GM12878 (cell line): ENCODE data around the gene ITPR3. TPM values are rescaled to one million over a fixed set of nuclear protein-coding genes. Genes with fewer than 3 reads are reported as not detected.

Experiments used
- ATAC-seq: fragments of 200-7000 bp; cut with Tn5 transposase; 3 replicates; pipeline ENCODE4 v1.9.1; 2020; ENCODE audit warnings: mild to moderate bottlenecking, moderate library complexity
- BruUV-seq: library from RNA; stranded (reverse); fragments of 400-500 nt; replicated peaks from 2 replicates; lab custom pipeline; 2021; lab: Mats Ljungman, UMichigan
- CTCF ChIA-PET: fragments of 300-600 bp; sonication (Branson Sonifier 250); formaldehyde crosslinking; extraction: SDS; loops from one replicate; lab custom pipeline; 2021; ENCODE audit warnings: inconsistent platforms; lab: Yijun Ruan, JAX
- POLR2A ChIA-PET: fragments of 350-600 bp; formaldehyde crosslinking; extraction: SDS; loops from one replicate; lab custom pipeline; 2021; ENCODE audit warnings: inconsistent platforms; lab: Charles Lee
- RAD21 ChIA-PET: fragments of 300-600 bp; sonication (Branson Sonifier 250); formaldehyde crosslinking; loops from one replicate; lab custom pipeline; 2023; ENCODE audit warnings: antibody characterized with exemption; ENCODE audit not compliant: unreplicated experiment; lab: Charles Lee
- SMC1A ChIA-PET: fragments of 300-600 bp; sonication (Branson Sonifier 250); formaldehyde crosslinking; loops from one replicate; lab custom pipeline; 2023; ENCODE audit not compliant: unreplicated experiment, uncharacterized antibody; lab: Charles Lee
- DNase-seq: peaks from one replicate; pipeline ENCODE4 v3.0.0-alpha.2; 2011; ENCODE audit warnings: low read depth, low spot score
- FAIRE-seq: peaks from 3 replicates; lab custom pipeline; 2011; peaks lifted over from hg19 to GRCh38; lab: Jason Lieb, UNC
- H2AFZ ChIP-seq: 2 replicates; pipeline ENCODE4 v1.6.0; 2011; ENCODE audit warnings: low read depth, low read length, control low read depth; ENCODE audit not compliant: control insufficient read depth
- H3K27ac ChIP-seq: 2 replicates; pipeline ENCODE4 v1.5.1; 2011; ENCODE audit warnings: control low read depth; ENCODE audit not compliant: control insufficient read depth, insufficient read depth
- H3K27me3 ChIP-seq, 2 experiments: replicated peaks in 1 of 2; 2 replicates each; pipeline versions ENCODE4 v1.6.0 to v1.6.1; 2011; ENCODE audit warnings: low read length in 1 of 2; ENCODE audit not compliant: control insufficient read depth in 2 of 2, insufficient read depth in 2 of 2
- H3K36me3 ChIP-seq, 2 experiments: 2 replicates each; pipeline ENCODE4 v1.5.1; 2011; ENCODE audit warnings: low read length in 1 of 2; ENCODE audit not compliant: control insufficient read depth in 2 of 2, insufficient read depth in 2 of 2
- H3K4me1 ChIP-seq: 2 replicates; pipeline ENCODE4 v1.6.1; 2011; ENCODE audit warnings: mild to moderate bottlenecking, low read length, moderate library complexity, mixed read lengths; ENCODE audit not compliant: control insufficient read depth, insufficient read depth
- H3K4me2 ChIP-seq: 2 replicates; pipeline ENCODE4 v1.6.0; 2011; ENCODE audit warnings: control low read depth; ENCODE audit not compliant: control insufficient read depth, insufficient read depth
- H3K4me3 ChIP-seq: fragments of 200-600 bp; sonication (generic); 2 replicates; pipeline ENCODE4 v1.5.1; 2016
- H3K79me2 ChIP-seq: 2 replicates; pipeline ENCODE4 v1.6.0; 2011; ENCODE audit warnings: low read length; ENCODE audit not compliant: control insufficient read depth, insufficient read depth
- H3K9ac ChIP-seq: 2 replicates; pipeline ENCODE4 v1.8.0; 2011; ENCODE audit warnings: low read length, control low read depth, mixed read lengths; ENCODE audit not compliant: control insufficient read depth, insufficient read depth
- H3K9me3 ChIP-seq: replicated peaks from 3 replicates; pipeline ENCODE4 v1.5.1; 2011; ENCODE audit warnings: mild to moderate bottlenecking, low read length; ENCODE audit not compliant: control insufficient read depth, insufficient read depth
- H4K20me1 ChIP-seq: 2 replicates; pipeline ENCODE4 v1.6.0; 2011; ENCODE audit not compliant: control insufficient read depth, insufficient read depth
- ATF2 ChIP-seq: IDR thresholded peaks from 2 replicates; pipeline ENCODE4 v1.6.1; 2012; ENCODE audit warnings: low read length, inconsistent platforms
- BCL11A ChIP-seq: IDR thresholded peaks from 2 replicates; pipeline ENCODE4 v1.6.1; 2011; ENCODE audit warnings: low read depth, low read length
- BCL3 ChIP-seq: IDR thresholded peaks from 2 replicates; pipeline ENCODE4 v1.6.1; 2011; ENCODE audit warnings: borderline replicate concordance, low read depth, mild to moderate bottlenecking, moderate library complexity, low read length; ENCODE audit not compliant: insufficient read depth, poor library complexity, severe bottlenecking
- CHD4 ChIP-seq: fragments of 200-600 bp; sonication (generic); IDR thresholded peaks from 2 replicates; pipeline ENCODE4 v1.6.1; 2016; ENCODE audit warnings: mild to moderate bottlenecking
- CTCF ChIP-seq, 3 experiments: IDR thresholded peaks in 2 of 3; conservative IDR thresholded peaks in 1 of 3; 2 replicates each; pipeline ENCODE4 v1.5.1; 2011; ENCODE audit warnings: low read depth in 3 of 3, low read length in 3 of 3, mild to moderate bottlenecking in 3 of 3, control low read depth in 2 of 3, moderate library complexity in 2 of 3, inconsistent platforms in 1 of 3, mixed read lengths in 1 of 3; ENCODE audit not compliant: control insufficient read depth in 2 of 3, insufficient read depth in 1 of 3; ENCODE audit errors: extremely low read depth in 1 of 3
- DPF2 ChIP-seq: fragments of 450-650 bp; IDR thresholded peaks from 2 replicates; pipeline ENCODE4 v1.6.1; 2017; ENCODE audit warnings: mild to moderate bottlenecking
- EED ChIP-seq: sonication (generic); IDR thresholded peaks from 2 replicates; pipeline ENCODE4 v1.6.1; 2016; ENCODE audit warnings: antibody characterized with exemption, low read depth
- FOXM1 ChIP-seq: IDR thresholded peaks from 2 replicates; pipeline ENCODE4 v1.6.1; 2012; ENCODE audit warnings: low read depth, mild to moderate bottlenecking, inconsistent platforms, low read length, moderate library complexity
- IRF4 ChIP-seq: IDR thresholded peaks from 2 replicates; pipeline ENCODE4 v1.6.1; 2011; ENCODE audit warnings: low read depth, low read length
- JUNB ChIP-seq: IDR thresholded peaks from 2 replicates; pipeline ENCODE4 v1.6.1; 2016; ENCODE audit warnings: antibody characterized with exemption, mild to moderate bottlenecking
- LARP7 ChIP-seq: fragments of 450-650 bp; IDR thresholded peaks from 2 replicates; pipeline ENCODE4 v1.6.1; 2017; ENCODE audit warnings: mild to moderate bottlenecking
- MYB ChIP-seq: fragments of 150-350 bp; IDR thresholded peaks from 2 replicates; pipeline ENCODE4 v1.6.1; 2014; ENCODE audit warnings: mild to moderate bottlenecking, low read depth, low read length, borderline replicate concordance
- MYC ChIP-seq: IDR thresholded peaks from 2 replicates; pipeline ENCODE4 v1.6.1; 2011; ENCODE audit warnings: mild to moderate bottlenecking, low read length, moderate library complexity, inconsistent platforms; ENCODE audit not compliant: insufficient read depth, insufficient replicate concordance, insufficient read length, severe bottlenecking
- SUZ12 ChIP-seq: fragments of 200-600 bp; sonication (generic); IDR thresholded peaks from one replicate; pipeline ENCODE4 v1.6.1; 2018; ENCODE audit warnings: antibody characterized with exemption, mild to moderate bottlenecking; ENCODE audit not compliant: unreplicated experiment
- TAF1 ChIP-seq: IDR thresholded peaks from 2 replicates; pipeline ENCODE4 v1.6.1; 2011; ENCODE audit warnings: mild to moderate bottlenecking, low read depth, low read length, borderline replicate concordance
- YY1 ChIP-seq: IDR thresholded peaks from 2 replicates; pipeline ENCODE4 v1.6.1; 2011; ENCODE audit warnings: low read depth, mild to moderate bottlenecking, low read length
- ZNF207 ChIP-seq: fragments of 450-650 bp; IDR thresholded peaks from 2 replicates; pipeline ENCODE4 v1.6.1; 2014; ENCODE audit warnings: antibody characterized with exemption, mild to moderate bottlenecking, borderline replicate concordance
- WGBS: methylation state at CpG from one replicate; pipeline ENCODE4 v1.1.6; 2016; ENCODE audit warnings: low lambda C conversion rate; ENCODE audit not compliant: insufficient replicate concordance, insufficient coverage; ENCODE audit errors: missing lambda C conversion rate; 5-methylcytosine and 5-hydroxymethylcytosine counted together
- in situ Hi-C: fragments of 300-500 bp; cut with MboI; formaldehyde crosslinking; loops from 9 replicates; pipeline ENCODE4 v1.14.3; 2018; ENCODE audit warnings: mixed read lengths
- intact Hi-C: fragments of 100-400 bp; cut with micrococcal nuclease; formaldehyde crosslinking; loops from one replicate; pipeline ENCODE4 v1.14.2; 2022; ENCODE audit not compliant: unreplicated experiment
- polyA plus RNA-seq, 11 experiments: library from polyadenylated mRNA; depleted of rRNA in 4 of 11; unstranded in 6 of 11; stranded (reverse) in 5 of 11; fragments of >200 nt; fragmentation: Nextera tagmentation in 4 of 11; fragmentation: Illumina TruSeq in 1 of 11; extraction: Ambion mirVana in 4 of 11; extraction: Trizol in 1 of 11; gene quantifications; 1 replicate in 1 of 11; 2 replicates in 10 of 11; pipeline versions ENCODE4 v1.2.1 to v1.2.3, GENCODE V29; 2011 to 2016; ENCODE audit warnings: inconsistent platforms in 2 of 11, missing spikeins in 2 of 11, low read depth in 1 of 11
- total RNA-seq, 4 experiments: library from RNA; depleted of rRNA in 3 of 4; stranded (reverse); fragments of >200 nt in 3 of 4; fragmentation: Illumina TruSeq in 1 of 4; extraction: Trizol in 1 of 4; gene quantifications; 2 replicates each; pipeline versions ENCODE4 v1.2.1 to v1.2.3, GENCODE V29; 2013 to 2021
- TF ChIP-seq, protein P1 (sequence below): fragments of 150-350 bp; IDR thresholded peaks from 2 replicates; pipeline ENCODE4 v1.6.1; 2016; ENCODE audit warnings: low read depth, low read length

The ITPR3 gene
- total and polyA plus RNA-seq, 10 of the 15 experiments (the other 5 are each of a cell fraction or from before 2014, with no cell fraction given): 0.32 to 34.0 (median 11.9) TPM

DNA sequence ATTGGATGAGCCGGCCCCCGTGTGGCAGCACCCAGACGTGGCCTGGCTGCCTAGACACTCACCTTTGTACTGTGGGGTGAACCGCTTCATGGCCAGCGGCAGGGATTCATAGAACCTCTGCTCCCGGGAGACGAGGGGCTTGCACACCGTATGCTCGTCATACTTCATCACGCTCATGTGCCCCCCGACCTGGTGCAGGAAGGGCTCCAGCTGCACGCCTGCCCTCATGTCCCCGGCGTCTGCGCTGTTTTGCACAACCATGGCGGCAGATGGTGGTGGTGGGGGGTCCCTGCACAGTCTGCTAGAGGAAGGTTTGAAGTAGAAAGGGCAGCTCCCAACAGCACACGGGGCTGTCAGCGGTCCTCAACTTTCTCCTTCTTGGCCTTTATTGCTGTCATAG is 114.1 kb downstream of the ITPR3 start:
- Histone ChIP-seq H3K4me2 (no peak overlapping the region), H3K27ac (no peak overlapping the region), H4K20me1 (no peaks in the 10 kb centered on the region; the same call in 1 of the 2 replicates), H3K9me3 (no peaks in the 10 kb centered on the region), H3K4me1 (no peaks in the 10 kb centered on the region), H3K4me3 (no peak overlapping the region), H3K27me3 (no peaks in the 10 kb centered on the region; a peak in 1 of 4 replicates), H3K36me3 (no peaks in the 10 kb centered on the region), H3K79me2 (no peaks in the 10 kb centered on the region), H3K9ac (no peak overlapping the region), H2AFZ (no peak overlapping the region)
- FAIRE-seq (no peak), DNase-seq (no peak), ATAC-seq (no peak)
- in situ Hi-C loops (no loop called here), intact Hi-C loops (no loop called here)
- BruUV-seq: no TSS peak
- SMC1A ChIA-PET: no interaction called here
- POLR2A ChIA-PET: no interaction called here
- RAD21 ChIA-PET: no interaction called here
- 55% methylated on average over 18 of the region's 18 CpGs for WGBS
- CTCF ChIA-PET: interaction anchor here (0.5 to 0.6 kb wide), 2 partner anchors 8 to 456 kb away, joined by 3 read pairs; no protein-coding TSS in a partner anchor
- TF ChIP-seq TAF1 (no peak), JUNB (no peak), IRF4 (no peak), CTCF (IDR thresholded peaks at IDR 0.05 in 2 of 3, conservative IDR thresholded peaks at IDR 0.05 in 1 of 3; ENCODE audit: control insufficient read depth in 2 of 3, extremely low read depth in 1 of 3, insufficient read depth in 1 of 3, low read depth in 3 of 3, low read length in 3 of 3) (no peak), MYB (no peak), ATF2 (no peak), YY1 (no peak), DPF2 (no peak), EED (no peak), MYC (no peak), CHD4 (no peak), BCL3 (no peak), BCL11A (no peak), FOXM1 (no peak), ZNF207 (no peak), LARP7 (no peak), SUZ12 (no peak)
- TF ChIP-seq, protein P1, sequence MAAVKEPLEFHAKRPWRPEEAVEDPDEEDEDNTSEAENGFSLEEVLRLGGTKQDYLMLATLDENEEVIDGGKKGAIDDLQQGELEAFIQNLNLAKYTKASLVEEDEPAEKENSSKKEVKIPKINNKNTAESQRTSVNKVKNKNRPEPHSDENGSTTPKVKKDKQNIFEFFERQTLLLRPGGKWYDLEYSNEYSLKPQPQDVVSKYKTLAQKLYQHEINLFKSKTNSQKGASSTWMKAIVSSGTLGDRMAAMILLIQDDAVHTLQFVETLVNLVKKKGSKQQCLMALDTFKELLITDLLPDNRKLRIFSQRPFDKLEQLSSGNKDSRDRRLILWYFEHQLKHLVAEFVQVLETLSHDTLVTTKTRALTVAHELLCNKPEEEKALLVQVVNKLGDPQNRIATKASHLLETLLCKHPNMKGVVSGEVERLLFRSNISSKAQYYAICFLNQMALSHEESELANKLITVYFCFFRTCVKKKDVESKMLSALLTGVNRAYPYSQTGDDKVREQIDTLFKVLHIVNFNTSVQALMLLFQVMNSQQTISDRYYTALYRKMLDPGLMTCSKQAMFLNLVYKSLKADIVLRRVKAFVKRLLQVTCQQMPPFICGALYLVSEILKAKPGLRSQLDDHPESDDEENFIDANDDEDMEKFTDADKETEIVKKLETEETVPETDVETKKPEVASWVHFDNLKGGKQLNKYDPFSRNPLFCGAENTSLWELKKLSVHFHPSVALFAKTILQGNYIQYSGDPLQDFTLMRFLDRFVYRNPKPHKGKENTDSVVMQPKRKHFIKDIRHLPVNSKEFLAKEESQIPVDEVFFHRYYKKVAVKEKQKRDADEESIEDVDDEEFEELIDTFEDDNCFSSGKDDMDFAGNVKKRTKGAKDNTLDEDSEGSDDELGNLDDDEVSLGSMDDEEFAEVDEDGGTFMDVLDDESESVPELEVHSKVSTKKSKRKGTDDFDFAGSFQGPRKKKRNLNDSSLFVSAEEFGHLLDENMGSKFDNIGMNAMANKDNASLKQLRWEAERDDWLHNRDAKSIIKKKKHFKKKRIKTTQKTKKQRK: no peak
